MM.1S (cell line): ENCODE data around the gene GON7.

Source experiments
- EZH2 ChIP-seq: fragments of 300-600 bp; sonication (generic); optimal IDR thresholded peaks from 2 replicates; pipeline ENCODE3; 2017; ENCODE audit warnings: low read depth, mild to moderate bottlenecking, antibody characterized with exemption, low read length, mixed read lengths
- EZH2phosphoT487 ChIP-seq: fragments of 300-600 bp; sonication (generic); IDR thresholded peaks from 2 replicates; pipeline ENCODE4 v1.6.1; 2018; ENCODE audit warnings: antibody characterized with exemption, low read length
- TF ChIP-seq, protein P1 (sequence below): fragments of 300-600 bp; sonication (generic); IDR thresholded peaks from 2 replicates; pipeline ENCODE4 v1.5.1; 2016; ENCODE audit warnings: antibody characterized with exemption, low read length, mixed read lengths

DNA sequence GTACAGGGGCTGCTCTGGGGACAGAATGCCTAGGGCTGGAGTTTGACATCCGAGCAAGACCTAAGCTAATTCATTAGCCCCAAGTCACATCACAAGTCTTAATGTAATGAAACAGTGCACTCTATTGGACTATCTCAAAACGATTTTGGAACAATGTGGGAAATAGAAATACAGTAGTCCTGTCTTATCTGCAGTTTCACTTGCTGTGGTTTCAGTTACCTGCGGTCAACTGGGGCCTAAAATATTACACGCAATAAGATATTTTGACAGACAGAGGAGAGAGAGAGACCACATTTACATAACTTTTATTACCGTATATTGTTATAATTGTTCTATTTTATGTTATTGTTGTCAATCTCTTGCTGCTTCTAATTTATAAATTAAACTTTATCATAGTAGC lies 43.3 kb downstream of the GON7 start:
- TF ChIP-seq, protein P1, sequence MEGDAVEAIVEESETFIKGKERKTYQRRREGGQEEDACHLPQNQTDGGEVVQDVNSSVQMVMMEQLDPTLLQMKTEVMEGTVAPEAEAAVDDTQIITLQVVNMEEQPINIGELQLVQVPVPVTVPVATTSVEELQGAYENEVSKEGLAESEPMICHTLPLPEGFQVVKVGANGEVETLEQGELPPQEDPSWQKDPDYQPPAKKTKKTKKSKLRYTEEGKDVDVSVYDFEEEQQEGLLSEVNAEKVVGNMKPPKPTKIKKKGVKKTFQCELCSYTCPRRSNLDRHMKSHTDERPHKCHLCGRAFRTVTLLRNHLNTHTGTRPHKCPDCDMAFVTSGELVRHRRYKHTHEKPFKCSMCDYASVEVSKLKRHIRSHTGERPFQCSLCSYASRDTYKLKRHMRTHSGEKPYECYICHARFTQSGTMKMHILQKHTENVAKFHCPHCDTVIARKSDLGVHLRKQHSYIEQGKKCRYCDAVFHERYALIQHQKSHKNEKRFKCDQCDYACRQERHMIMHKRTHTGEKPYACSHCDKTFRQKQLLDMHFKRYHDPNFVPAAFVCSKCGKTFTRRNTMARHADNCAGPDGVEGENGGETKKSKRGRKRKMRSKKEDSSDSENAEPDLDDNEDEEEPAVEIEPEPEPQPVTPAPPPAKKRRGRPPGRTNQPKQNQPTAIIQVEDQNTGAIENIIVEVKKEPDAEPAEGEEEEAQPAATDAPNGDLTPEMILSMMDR = peak; percentile 22
- no peak for TF ChIP-seq EZH2phosphoT487
- TF ChIP-seq EZH2 = no peak
